GM12892 (cell line): ENCODE results near the gene KCNQ5.

ENCODE experiments used
- POLR2A ChIP-seq: IDR thresholded peaks from 2 replicates; pipeline ENCODE4 v1.6.1; 2011; ENCODE audit warnings: low read depth, low read length, control low read depth
- POLR2AphosphoS5 ChIP-seq: IDR thresholded peaks from 2 replicates; pipeline ENCODE4 v1.6.1; 2011; ENCODE audit warnings: low read depth, low read length, control low read depth

- TF ChIP-seq POLR2AphosphoS5 (no peak), POLR2A (no peak)
These were observed 300.5 kb downstream of the KCNQ5 start for GRCh38 chr6:72922401-72922800.
